DLD1 (cell line): ENCODE results near the gene ZBTB16.

Experiments
- in situ Hi-C: cut with HindIII; loops from 2 replicates; pipeline ENCODE4 v1.10.0; 2017; ENCODE audit warnings: low sequenced_read_pairs

Gene ZBTB16

GRCh38 chr11:114145166-114145775 lies 85.8 kb downstream of the ZBTB16 start:
- in situ Hi-C loops: loop anchor here (25.0 kb wide), 1 partner anchor 108 kb away; no protein-coding TSS in a partner anchor

- in situ Hi-C loops: loop anchor here (25.0 kb wide), 1 partner anchor 110 kb away; no protein-coding TSS in a partner anchor
Observed at GRCh38 chr11:114147375-114148012, 88.0 kb downstream of the ZBTB16 start.

DNA sequence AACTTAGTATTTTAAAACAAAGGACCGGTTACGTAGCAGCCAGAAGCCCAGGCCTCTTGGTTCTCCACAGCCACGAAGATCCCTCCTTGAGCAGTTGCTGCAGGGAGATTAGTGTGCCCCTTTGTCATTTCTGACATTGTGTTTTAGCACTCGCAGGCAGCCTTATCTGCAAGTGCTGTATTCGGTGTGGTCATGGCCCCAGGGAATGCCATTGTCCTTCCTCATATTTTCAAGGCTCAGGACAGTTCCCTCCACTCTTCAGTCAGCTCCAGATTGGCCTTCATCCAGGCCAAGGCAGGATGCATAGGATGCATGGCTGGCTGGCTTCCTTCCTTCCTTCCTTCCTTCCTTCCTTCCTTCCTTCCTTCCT lies 88.5 kb downstream of the ZBTB16 start:
- in situ Hi-C loops: loop anchor here (25.0 kb wide), 1 partner anchor 111 kb away; no protein-coding TSS in a partner anchor

- in situ Hi-C loops: loop anchor here (25.0 kb wide), 1 partner anchor 113 kb away; no protein-coding TSS in a partner anchor
Observed at GRCh38 chr11:114149689-114150407, 90.3 kb downstream of the ZBTB16 start.

DNA sequence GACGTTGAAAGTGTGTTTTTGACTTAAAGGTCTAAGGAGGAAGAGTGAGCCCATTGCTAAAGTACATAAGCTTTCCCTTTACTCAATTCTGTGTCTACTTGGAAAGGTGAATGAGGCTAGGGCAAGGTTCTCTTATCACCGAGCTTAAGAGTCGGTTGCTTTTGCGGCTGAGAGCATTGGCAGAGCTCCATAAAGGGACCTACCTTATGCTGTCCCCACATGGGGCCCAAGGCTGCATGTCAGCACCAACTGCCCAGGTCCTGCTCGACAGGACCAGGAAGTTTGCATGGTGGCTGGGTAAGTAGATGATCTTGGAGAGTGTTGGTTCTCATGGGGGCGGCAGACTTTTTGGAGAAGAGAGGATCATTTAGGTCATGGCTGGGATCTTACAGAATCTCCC lies 91.2 kb downstream of the ZBTB16 start:
- in situ Hi-C loops: no loop called here

DNA sequence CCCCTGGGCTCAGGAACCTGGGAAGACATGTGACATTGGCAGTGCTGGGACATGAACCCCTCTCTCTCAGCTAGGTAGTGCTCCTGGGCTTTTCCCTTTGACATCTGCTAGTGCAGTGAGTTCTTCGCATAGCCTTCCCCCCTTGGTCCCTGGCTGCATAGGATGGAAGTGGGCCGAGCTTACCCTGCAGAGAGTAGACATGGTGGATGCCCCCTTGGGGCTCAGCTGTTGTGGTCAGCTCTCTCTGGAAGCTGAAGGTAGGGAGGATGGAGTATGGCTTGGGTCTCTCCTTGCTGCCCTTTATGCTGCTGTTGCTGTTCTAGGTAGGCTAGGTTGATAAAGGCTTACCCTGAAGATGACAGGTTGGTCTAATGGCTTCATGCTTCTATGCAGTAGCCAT lies 92.1 kb downstream of the ZBTB16 start:
- in situ Hi-C loops: no loop called here

- in situ Hi-C loops: no loop called here
Observed at GRCh38 chr11:114152162-114152561, 92.7 kb downstream of the ZBTB16 start.

- in situ Hi-C loops: no loop called here
Observed at GRCh38 chr11:114152785-114153184, 93.3 kb downstream of the ZBTB16 start.

DNA sequence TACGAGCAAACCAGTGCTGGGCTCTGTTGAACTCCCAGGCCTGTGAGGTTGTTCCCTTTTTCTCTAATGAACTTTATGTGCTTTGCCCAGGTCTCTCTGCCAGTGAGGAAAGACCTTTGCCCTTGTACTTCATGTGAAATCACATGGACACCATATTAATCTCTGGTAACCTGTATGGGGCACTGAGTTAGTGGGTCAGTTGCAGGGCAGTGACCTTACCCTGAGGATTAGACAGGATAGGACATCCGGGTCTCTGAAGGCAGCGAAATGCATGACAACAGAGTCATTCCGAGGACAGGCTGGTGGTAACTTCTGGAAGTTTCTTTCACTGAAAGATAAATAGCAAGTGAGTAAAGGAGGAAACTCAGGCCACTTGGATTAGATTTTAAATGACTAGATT lies 93.7 kb downstream of the ZBTB16 start:
- in situ Hi-C loops: no loop called here

DNA sequence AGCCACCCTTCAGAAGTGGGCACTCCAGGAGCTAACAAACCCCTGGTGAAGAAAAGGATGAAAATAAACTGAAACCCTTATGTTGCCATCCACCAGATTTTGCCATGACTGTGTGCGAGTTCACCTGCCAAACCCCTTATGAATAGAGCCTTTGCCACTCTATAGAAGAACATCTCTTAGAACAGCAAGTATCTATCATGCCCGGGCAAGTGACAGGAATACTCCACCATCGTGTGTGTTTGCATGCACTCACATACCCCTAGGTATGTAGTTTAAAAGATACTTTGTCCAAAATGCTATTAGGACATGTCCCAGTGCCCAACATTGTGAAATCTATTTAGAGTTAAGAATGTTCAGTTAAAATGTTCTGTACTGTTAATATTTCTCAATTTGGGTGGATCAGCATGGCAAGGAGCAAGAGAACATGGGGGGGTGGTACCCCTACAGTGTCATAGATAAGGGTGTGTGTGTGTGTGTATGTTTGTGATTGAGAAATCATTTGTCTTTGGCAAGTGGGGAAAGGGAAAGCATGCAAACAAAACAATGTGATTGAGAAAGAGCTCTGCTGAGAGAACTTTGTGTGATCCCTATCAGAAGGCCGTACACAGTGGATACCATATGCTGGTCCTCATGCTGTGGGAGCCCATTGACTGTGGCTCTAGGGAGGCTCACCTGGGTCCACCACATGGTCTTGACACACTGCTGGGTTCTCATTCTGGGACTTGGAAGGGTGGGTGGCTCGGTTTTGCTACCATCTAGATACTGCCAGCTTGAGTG lies 94.9 kb downstream of the ZBTB16 start:
- in situ Hi-C loops: no loop called here

- in situ Hi-C loops: no loop called here
Observed at GRCh38 chr11:114155116-114155515, 95.6 kb downstream of the ZBTB16 start.

DNA sequence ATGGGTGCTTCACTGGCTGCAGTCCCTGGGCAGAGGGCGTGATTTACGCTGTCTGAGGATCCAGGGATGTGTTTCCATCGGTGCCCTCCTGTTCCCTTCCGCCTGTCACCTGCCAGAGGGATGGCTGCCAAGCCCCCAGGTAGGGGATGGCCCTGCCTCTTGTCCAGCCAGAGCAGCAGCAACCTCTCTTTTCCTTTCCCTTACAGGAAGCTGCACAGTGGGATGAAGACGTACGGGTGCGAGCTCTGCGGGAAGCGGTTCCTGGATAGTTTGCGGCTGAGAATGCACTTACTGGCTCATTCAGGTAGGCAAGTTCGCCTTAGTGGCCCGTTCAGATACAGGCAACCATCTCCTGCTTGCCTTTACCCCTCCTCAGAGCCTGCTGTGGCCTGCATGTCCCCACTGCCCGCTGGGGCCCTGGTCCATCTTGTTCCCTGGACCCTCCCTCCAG lies 96.6 kb downstream of the ZBTB16 start:
- in situ Hi-C loops: no loop called here

DNA sequence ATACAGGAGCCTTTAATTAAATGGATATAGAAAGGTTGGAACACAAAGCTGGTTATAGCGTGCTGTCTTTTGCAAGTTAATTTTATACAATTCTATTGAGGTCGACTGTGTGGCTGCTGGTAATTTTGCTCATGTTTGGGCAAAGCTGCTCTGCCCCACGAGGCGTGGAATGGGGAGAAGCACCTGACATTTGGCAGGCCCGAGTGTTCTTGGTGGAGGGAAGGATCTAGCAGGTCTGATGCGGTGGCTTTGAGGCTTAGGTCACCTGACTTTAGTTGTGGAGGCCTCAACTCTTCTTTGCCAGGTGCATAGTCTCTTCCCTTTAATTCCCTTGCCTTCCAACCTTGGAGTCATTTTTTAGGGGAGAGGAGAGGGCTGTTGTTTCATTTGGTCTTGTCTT lies 97.3 kb downstream of the ZBTB16 start:
- in situ Hi-C loops: no loop called here

- in situ Hi-C loops: no loop called here
Observed at GRCh38 chr11:114157476-114158050, 98.1 kb downstream of the ZBTB16 start.

GRCh38 chr11:114158421-114158820 lies 98.9 kb downstream of the ZBTB16 start:
- in situ Hi-C loops: no loop called here

- in situ Hi-C loops: no loop called here
Observed at GRCh38 chr11:114158886-114159285, 99.4 kb downstream of the ZBTB16 start.

DNA sequence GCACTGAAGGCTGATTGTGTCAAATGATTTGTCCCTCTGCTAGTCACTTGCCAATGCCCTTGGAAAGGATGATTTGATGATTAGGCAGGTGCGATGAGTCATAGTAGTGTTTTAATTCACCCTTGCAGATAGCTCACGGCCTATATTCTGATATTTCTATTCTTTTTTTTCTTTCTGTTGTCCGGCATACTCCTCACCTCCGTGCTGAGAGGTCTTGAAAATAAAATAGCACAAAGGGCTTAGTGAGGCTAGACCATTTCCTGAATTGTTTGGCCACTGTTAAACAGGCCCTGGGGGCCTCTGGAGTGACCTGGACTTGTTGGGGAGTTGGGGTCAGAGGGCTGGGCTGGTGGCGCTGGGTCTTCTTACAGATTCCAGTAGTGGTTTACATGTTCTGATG lies 99.8 kb downstream of the ZBTB16 start:
- in situ Hi-C loops: no loop called here

GRCh38 chr11:114159802-114160632 lies 100.5 kb downstream of the ZBTB16 start:
- in situ Hi-C loops: no loop called here

GRCh38 chr11:114160894-114161293 lies 101.4 kb downstream of the ZBTB16 start:
- in situ Hi-C loops: no loop called here
